H9 (cell line): ENCODE measurements around the gene PNMT. TPM values are rescaled to one million over a fixed set of nuclear protein-coding genes. Genes with fewer than 3 reads are reported as not detected.

Experiments used
- DNase-seq: peaks from one replicate; pipeline ENCODE4 v3.0.0-alpha.2; 2017
- H2AFZ ChIP-seq: one replicate; pipeline ENCODE4 v1.6.1; 2013; ENCODE audit warnings: mild to moderate bottlenecking, low read length, control low read depth, moderate library complexity
- H2AK5ac ChIP-seq: 2 replicates; pipeline ENCODE4 v1.6.1; 2013; ENCODE audit warnings: low read length, control low read depth, mixed read lengths; ENCODE audit not compliant: insufficient read length
- H2BK120ac ChIP-seq: one replicate; pipeline ENCODE4 v1.6.1; 2013; ENCODE audit warnings: low read depth, mild to moderate bottlenecking, low read length, control low read depth, inconsistent platforms; ENCODE audit not compliant: poor library complexity, severe bottlenecking
- H2BK12ac ChIP-seq: 2 replicates; pipeline ENCODE4 v1.6.1; 2013; ENCODE audit warnings: low read length, control low read depth, mixed read lengths, low read depth; ENCODE audit not compliant: insufficient read length
- H2BK15ac ChIP-seq: 2 replicates; pipeline ENCODE4 v1.6.1; 2013; ENCODE audit warnings: low read depth, low read length, control low read depth
- H2BK20ac ChIP-seq: one replicate; pipeline ENCODE4 v1.6.1; 2013; ENCODE audit warnings: low read depth, mild to moderate bottlenecking, low read length, control low read depth, inconsistent platforms; ENCODE audit not compliant: poor library complexity, severe bottlenecking
- H2BK5ac ChIP-seq: 2 replicates; pipeline ENCODE4 v1.6.1; 2013; ENCODE audit warnings: low read length, control low read depth, mixed read lengths; ENCODE audit not compliant: insufficient read length
- H3K14ac ChIP-seq: 2 replicates; pipeline ENCODE4 v1.6.1; 2013; ENCODE audit warnings: low read length, control low read depth; ENCODE audit not compliant: insufficient read depth
- H3K18ac ChIP-seq: 2 replicates; pipeline ENCODE4 v1.6.1; 2013; ENCODE audit warnings: low read depth, mild to moderate bottlenecking, mixed read lengths, low read length, control low read depth; ENCODE audit not compliant: insufficient read length
- H3K23ac ChIP-seq: 2 replicates; pipeline ENCODE4 v1.6.1; 2013; ENCODE audit warnings: low read length, control low read depth, mixed read lengths, low read depth; ENCODE audit not compliant: insufficient read length
- H3K23me2 ChIP-seq: 2 replicates; pipeline ENCODE4 v1.6.1; 2013; ENCODE audit warnings: low read depth, mild to moderate bottlenecking, mixed read lengths, low read length, control low read depth; ENCODE audit not compliant: insufficient read length, poor library complexity, severe bottlenecking
- H3K27ac ChIP-seq: 2 replicates; pipeline ENCODE4 v1.5.1; 2013; ENCODE audit warnings: low read length, control low read depth, mixed read lengths, low read depth; ENCODE audit not compliant: insufficient read length
- H3K27me3 ChIP-seq: 2 replicates; pipeline ENCODE4 v1.6.1; 2013; ENCODE audit warnings: low read length, control low read depth, inconsistent platforms; ENCODE audit not compliant: insufficient read depth
- H3K4ac ChIP-seq: 2 replicates; pipeline ENCODE4 v1.6.1; 2013; ENCODE audit warnings: low read depth, mild to moderate bottlenecking, control low read depth, inconsistent platforms, low read length, moderate library complexity
- H3K4me1 ChIP-seq: 2 replicates; pipeline ENCODE4 v1.6.1; 2013; ENCODE audit warnings: low read length, control low read depth, inconsistent platforms; ENCODE audit not compliant: insufficient read depth
- H3K4me2 ChIP-seq: 2 replicates; pipeline ENCODE4 v1.6.1; 2013; ENCODE audit warnings: low read length, control low read depth, mixed read lengths; ENCODE audit not compliant: insufficient read length, insufficient read depth
- H3K56ac ChIP-seq: 2 replicates; pipeline ENCODE4 v1.6.1; 2013; ENCODE audit warnings: low read depth, mild to moderate bottlenecking, mixed read lengths, low read length, control low read depth; ENCODE audit not compliant: insufficient read length
- H3K79me1 ChIP-seq: 2 replicates; pipeline ENCODE4 v1.6.1; 2013; ENCODE audit warnings: low read depth, mild to moderate bottlenecking, moderate library complexity, low read length, control low read depth, inconsistent platforms; ENCODE audit not compliant: insufficient read depth, poor library complexity, severe bottlenecking
- H3K79me2 ChIP-seq: 2 replicates; pipeline ENCODE4 v1.6.1; 2013; ENCODE audit warnings: low read length, control low read depth, inconsistent platforms; ENCODE audit not compliant: insufficient read depth
- H3K9ac ChIP-seq: 2 replicates; pipeline ENCODE4 v1.6.1; 2013; ENCODE audit warnings: low read length, control low read depth, mixed read lengths; ENCODE audit not compliant: insufficient read length; ENCODE audit errors: extremely low read depth
- H3K9me3 ChIP-seq: one replicate; pipeline ENCODE4 v1.6.1; 2013; ENCODE audit warnings: low read depth, low read length, inconsistent platforms; ENCODE audit not compliant: control insufficient read depth
- H3T11ph ChIP-seq: one replicate; pipeline ENCODE4 v1.6.1; 2013; ENCODE audit warnings: mild to moderate bottlenecking, low read length, control low read depth, inconsistent platforms
- H4K20me1 ChIP-seq: one replicate; pipeline ENCODE4 v1.6.1; 2013; ENCODE audit not compliant: control insufficient read depth, insufficient read length, insufficient read depth
- H4K5ac ChIP-seq: 2 replicates; pipeline ENCODE4 v1.6.1; 2013; ENCODE audit warnings: low read depth, mild to moderate bottlenecking, mixed read lengths, low read length, control low read depth; ENCODE audit not compliant: insufficient read length
- H4K8ac ChIP-seq: replicated peaks from 2 replicates; pipeline ENCODE4 v1.6.1; 2013; ENCODE audit warnings: low read length, control low read depth, mixed read lengths, low read depth; ENCODE audit not compliant: insufficient read length
- H4K91ac ChIP-seq: 2 replicates; pipeline ENCODE4 v1.6.1; 2013; ENCODE audit warnings: low read depth, mild to moderate bottlenecking, moderate library complexity, mixed read lengths, low read length, control low read depth; ENCODE audit not compliant: insufficient read length
- H3K27ac Mint-ChIP-seq, 3 experiments: 2 replicates in 2 of 3; 3 replicates in 1 of 3; pipeline ENCODE4 v1.8.0; 2020 to 2021; ENCODE audit warnings: mixed read lengths in 3 of 3, mild to moderate bottlenecking in 1 of 3, moderate library complexity in 1 of 3
- H3K27me3 Mint-ChIP-seq: 2 replicates; pipeline ENCODE4 v1.8.0; 2021; ENCODE audit warnings: low read depth, mild to moderate bottlenecking, moderate library complexity, mixed read lengths
- H3K36me3 Mint-ChIP-seq, 3 experiments: 2 replicates in 2 of 3; 3 replicates in 1 of 3; pipeline ENCODE4 v1.8.0; 2020 to 2021; ENCODE audit warnings: low read depth in 3 of 3, mixed read lengths in 3 of 3; ENCODE audit not compliant: insufficient read depth in 1 of 3
- H3K4me1 Mint-ChIP-seq, 2 experiments: 2 replicates each; pipeline ENCODE4 v1.8.0; 2020; ENCODE audit warnings: mixed read lengths in 2 of 2
- H3K4me3 Mint-ChIP-seq, 2 experiments: 2 replicates in 1 of 2; 3 replicates in 1 of 2; pipeline ENCODE4 v1.8.0; 2020 to 2021; ENCODE audit warnings: mild to moderate bottlenecking in 2 of 2, mixed read lengths in 2 of 2, moderate library complexity in 1 of 2
- H3K9me3 Mint-ChIP-seq, 2 experiments: 2 replicates in 1 of 2; 3 replicates in 1 of 2; pipeline ENCODE4 v1.8.0; 2020; ENCODE audit warnings: mild to moderate bottlenecking in 2 of 2, mixed read lengths in 2 of 2, moderate library complexity in 1 of 2
- WGBS: extraction: QIAGEN DNeasy Blood & Tissue Kit; methylation state at CpG from one replicate; pipeline ENCODE4 v1.1.7; 2013; ENCODE audit warnings: missing lambda C conversion rate, low lambda C conversion rate, mixed read lengths; ENCODE audit not compliant: insufficient read length; ENCODE audit errors: extremely low coverage; 5-methylcytosine and 5-hydroxymethylcytosine counted together
- total RNA-seq: library from RNA; stranded (reverse); gene quantifications from 2 replicates; pipeline ENCODE4 v1.2.1, GENCODE V29; 2021
- TF ChIP-seq, protein P1 (sequence below): fragments of 200-600 bp; sonication (generic); conservative IDR thresholded peaks from 3 replicates; pipeline ENCODE4 v1.8.0; 2021; ENCODE audit warnings: antibody characterized with exemption, mild to moderate bottlenecking

The PNMT gene
- total RNA-seq, 1 experiment from 2014 or later: 2.1 TPM

DNA sequence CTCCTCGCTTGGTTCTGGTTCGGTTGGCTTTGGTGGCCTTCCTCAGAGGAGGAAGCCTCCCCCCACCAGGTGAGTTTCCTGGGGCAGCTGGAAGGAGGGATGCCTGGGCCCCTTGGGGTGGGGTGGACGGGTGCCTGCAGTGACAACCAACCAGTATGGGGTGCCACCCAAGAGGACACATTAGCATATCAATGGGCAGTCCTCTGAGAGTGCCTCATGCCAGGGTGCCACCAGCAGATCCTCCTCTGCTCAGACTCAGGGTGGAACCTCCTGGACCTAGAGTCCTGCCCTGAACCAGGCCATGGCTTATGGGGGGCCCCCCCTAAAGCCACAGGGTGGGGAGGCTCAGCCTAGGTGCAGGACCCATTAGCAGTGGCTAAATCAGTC lies 38.8 kb upstream of the PNMT start:
- no CpG with 5 or more reads among the region's 3 CpGs for WGBS

More for the DNA sequence above, 38.8 kb upstream of the PNMT start:
- Mint-ChIP-seq H3K36me3 (no peaks in the 10 kb centered on the region; a peak in 1 of 7 replicates), H3K27me3 (peaks cover 38% of the 10 kb centered on the region), H3K27ac (no peak overlapping the region), H3K4me3 (no peak overlapping the region), H3K9me3 (no peaks in the 10 kb centered on the region; a peak in 1 of 5 replicates), H3K4me1 (peaks cover 65 to 80% of the 10 kb centered on the region in 2 experiments)
- Histone ChIP-seq H4K8ac (no peak overlapping the region), H3K79me2 (no peaks in the 10 kb centered on the region), H3K9me3 (no peaks in the 10 kb centered on the region), H4K20me1 (no peaks in the 10 kb centered on the region), H3K9ac (no peak overlapping the region), H3K4me2 (no peak overlapping the region), H2AK5ac (no peak overlapping the region), H2AFZ (no peak overlapping the region), H3K79me1 (no peaks in the 10 kb centered on the region), H3K14ac (no peak overlapping the region), H3K27me3 (peaks cover 13% of the 10 kb centered on the region; the same call in 1 of the 2 replicates), H2BK15ac (no peak overlapping the region), H3K23ac (no peak overlapping the region), H2BK20ac (no peak overlapping the region), H4K5ac (no peak overlapping the region), H3K27ac (no peak overlapping the region), H3K18ac (no peak overlapping the region), H4K91ac (no peak overlapping the region), H3T11ph (no peak overlapping the region), H2BK12ac (no peak overlapping the region), H3K4me1 (peaks cover 21% of the 10 kb centered on the region; the same call in 1 of the 2 replicates), H3K56ac (no peak overlapping the region), H3K23me2 (peaks cover 13% of the 10 kb centered on the region), H2BK5ac (no peak overlapping the region), H3K4ac (no peak overlapping the region), H2BK120ac (no peak overlapping the region)
- TF ChIP-seq, protein P1, sequence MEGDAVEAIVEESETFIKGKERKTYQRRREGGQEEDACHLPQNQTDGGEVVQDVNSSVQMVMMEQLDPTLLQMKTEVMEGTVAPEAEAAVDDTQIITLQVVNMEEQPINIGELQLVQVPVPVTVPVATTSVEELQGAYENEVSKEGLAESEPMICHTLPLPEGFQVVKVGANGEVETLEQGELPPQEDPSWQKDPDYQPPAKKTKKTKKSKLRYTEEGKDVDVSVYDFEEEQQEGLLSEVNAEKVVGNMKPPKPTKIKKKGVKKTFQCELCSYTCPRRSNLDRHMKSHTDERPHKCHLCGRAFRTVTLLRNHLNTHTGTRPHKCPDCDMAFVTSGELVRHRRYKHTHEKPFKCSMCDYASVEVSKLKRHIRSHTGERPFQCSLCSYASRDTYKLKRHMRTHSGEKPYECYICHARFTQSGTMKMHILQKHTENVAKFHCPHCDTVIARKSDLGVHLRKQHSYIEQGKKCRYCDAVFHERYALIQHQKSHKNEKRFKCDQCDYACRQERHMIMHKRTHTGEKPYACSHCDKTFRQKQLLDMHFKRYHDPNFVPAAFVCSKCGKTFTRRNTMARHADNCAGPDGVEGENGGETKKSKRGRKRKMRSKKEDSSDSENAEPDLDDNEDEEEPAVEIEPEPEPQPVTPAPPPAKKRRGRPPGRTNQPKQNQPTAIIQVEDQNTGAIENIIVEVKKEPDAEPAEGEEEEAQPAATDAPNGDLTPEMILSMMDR: no peak
- DNase-seq: no peak
